Thyroid gland (tissue), 4 donors: ENCODE data around the gene RNF213.
"Not testable (repeated sequence)": the region's sequence is repeated elsewhere in the genome, so short reads cannot be mapped to it uniquely, and the experiment has no call there.

Experiments
- POLR2A ChIP-seq, 2 donors: fragments of 450-650 bp; IDR thresholded peaks; one replicate each; pipeline ENCODE4 v1.6.1; 2017; ENCODE audit warnings: antibody characterized with exemption in 2 of 2, mild to moderate bottlenecking in 2 of 2, moderate library complexity in 1 of 2
- TF ChIP-seq, protein P1 (sequence below), 6 experiments: fragments of 200-600 bp in 3 of 6; fragments of 450-650 bp in 3 of 6; sonication (generic) in 3 of 6; IDR thresholded peaks; one replicate each; pipeline ENCODE4 v1.5.1; 2016 to 2019; ENCODE audit warnings: antibody characterized with exemption in 6 of 6, mild to moderate bottlenecking in 2 of 6, inconsistent platforms in 1 of 6, moderate library complexity in 1 of 6

DNA sequence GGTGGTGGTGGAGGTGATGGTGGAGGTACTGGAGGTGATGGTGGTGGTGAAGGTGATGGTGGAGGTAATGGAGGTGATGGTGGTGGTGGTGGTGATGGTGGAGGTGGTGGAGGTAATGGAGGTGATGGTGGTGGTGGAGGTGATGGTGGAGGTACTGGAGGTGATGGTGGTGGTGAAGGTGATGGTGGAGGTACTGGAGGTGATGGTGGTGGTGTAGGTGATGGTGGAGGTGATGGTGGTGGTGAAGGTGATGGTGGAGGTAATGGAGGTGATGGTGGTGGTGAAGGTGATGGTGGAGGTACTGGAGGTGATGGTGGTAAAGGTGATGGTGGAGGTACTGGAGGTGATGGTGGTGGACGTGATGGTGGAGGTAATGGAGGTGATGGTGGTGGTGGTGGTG lies 53.3 kb downstream of the RNF213 start:
- TF ChIP-seq, protein P1, sequence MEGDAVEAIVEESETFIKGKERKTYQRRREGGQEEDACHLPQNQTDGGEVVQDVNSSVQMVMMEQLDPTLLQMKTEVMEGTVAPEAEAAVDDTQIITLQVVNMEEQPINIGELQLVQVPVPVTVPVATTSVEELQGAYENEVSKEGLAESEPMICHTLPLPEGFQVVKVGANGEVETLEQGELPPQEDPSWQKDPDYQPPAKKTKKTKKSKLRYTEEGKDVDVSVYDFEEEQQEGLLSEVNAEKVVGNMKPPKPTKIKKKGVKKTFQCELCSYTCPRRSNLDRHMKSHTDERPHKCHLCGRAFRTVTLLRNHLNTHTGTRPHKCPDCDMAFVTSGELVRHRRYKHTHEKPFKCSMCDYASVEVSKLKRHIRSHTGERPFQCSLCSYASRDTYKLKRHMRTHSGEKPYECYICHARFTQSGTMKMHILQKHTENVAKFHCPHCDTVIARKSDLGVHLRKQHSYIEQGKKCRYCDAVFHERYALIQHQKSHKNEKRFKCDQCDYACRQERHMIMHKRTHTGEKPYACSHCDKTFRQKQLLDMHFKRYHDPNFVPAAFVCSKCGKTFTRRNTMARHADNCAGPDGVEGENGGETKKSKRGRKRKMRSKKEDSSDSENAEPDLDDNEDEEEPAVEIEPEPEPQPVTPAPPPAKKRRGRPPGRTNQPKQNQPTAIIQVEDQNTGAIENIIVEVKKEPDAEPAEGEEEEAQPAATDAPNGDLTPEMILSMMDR (IDR thresholded peaks at IDR 0.05) = not testable (repeated sequence)
- TF ChIP-seq POLR2A (IDR thresholded peaks at IDR 0.05) = not testable (repeated sequence)
